ENCODE results near the gene GTPBP4. TPM values are rescaled to one million over a fixed set of nuclear protein-coding genes. Genes with fewer than 3 reads are reported as not detected.

GTPBP4 gene
- total RNA-seq, 1 donor, result 27.1 TPM

DNA sequence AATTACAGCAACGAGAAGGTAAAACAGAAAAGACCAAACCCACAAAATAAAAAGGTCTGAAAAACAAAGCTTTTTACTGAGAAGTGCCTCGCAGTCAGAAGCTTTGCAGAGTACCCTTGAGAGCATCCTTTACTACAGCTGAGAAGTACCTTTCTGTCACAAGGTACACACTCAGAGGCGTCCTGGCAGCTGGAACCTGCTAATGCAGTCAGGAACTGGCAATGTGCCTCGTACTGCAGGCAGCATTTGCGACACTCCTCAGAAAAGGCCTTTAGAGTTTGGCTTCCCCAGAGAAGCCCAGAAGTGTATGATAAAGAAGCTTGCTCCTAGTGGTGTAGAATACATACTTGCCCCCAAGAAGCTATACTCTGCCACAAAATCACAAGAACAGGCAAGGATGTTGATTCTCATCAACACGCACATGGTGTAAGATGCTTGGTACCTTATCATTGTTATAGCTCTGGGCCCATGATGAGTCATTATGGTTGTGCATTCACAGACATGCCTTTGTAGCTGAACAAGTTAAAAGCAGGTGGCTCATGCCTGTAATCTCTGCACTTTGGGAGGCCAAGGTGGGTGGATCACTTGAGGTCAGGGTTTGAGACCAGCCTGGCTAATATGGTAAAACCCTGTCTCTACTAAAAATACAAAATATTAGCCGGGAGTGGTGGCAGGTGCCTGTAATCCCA lies 2.0 kb upstream of the GTPBP4 start:
- no peaks in the 10 kb centered on the region for H3K9me3 ChIP-seq (ENCODE audit: low read depth, low read length)
- no peak for DNase-seq (ENCODE audit: insufficient read length, low spot score, missing footprints)
- peaks cover 36% of the 10 kb centered on the region for H3K4me1 ChIP-seq (ENCODE audit: insufficient read depth, low read length)
- H3K36me3 ChIP-seq (ENCODE audit: insufficient read depth, low read length), result peaks cover 4% of the 10 kb centered on the region
- H3K79me2 ChIP-seq (ENCODE audit: insufficient read depth, low read length), result peaks cover 53% of the 10 kb centered on the region
- H3K4me2 ChIP-seq (ENCODE audit: insufficient read depth, low read length), result no peak overlapping the region
- H4K20me1 ChIP-seq (ENCODE audit: insufficient read depth, low read length), result peaks cover 18% of the 10 kb centered on the region
- H3K4me3 ChIP-seq (ENCODE audit: insufficient read depth, low read length), result no peak overlapping the region
- H3K27me3 ChIP-seq (ENCODE audit: insufficient read depth, low read length), result no peaks in the 10 kb centered on the region
- no peak overlapping the region for H2AFZ ChIP-seq (ENCODE audit: low read length)
- H3K27ac ChIP-seq (ENCODE audit: low read depth, low read length), result peak overlapping the region; percentile 98
- TF ChIP-seq, protein P1, sequence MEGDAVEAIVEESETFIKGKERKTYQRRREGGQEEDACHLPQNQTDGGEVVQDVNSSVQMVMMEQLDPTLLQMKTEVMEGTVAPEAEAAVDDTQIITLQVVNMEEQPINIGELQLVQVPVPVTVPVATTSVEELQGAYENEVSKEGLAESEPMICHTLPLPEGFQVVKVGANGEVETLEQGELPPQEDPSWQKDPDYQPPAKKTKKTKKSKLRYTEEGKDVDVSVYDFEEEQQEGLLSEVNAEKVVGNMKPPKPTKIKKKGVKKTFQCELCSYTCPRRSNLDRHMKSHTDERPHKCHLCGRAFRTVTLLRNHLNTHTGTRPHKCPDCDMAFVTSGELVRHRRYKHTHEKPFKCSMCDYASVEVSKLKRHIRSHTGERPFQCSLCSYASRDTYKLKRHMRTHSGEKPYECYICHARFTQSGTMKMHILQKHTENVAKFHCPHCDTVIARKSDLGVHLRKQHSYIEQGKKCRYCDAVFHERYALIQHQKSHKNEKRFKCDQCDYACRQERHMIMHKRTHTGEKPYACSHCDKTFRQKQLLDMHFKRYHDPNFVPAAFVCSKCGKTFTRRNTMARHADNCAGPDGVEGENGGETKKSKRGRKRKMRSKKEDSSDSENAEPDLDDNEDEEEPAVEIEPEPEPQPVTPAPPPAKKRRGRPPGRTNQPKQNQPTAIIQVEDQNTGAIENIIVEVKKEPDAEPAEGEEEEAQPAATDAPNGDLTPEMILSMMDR (IDR thresholded peaks at IDR 0.05; ENCODE audit: extremely low read depth, low read depth, low read length), result no peak

DNA sequence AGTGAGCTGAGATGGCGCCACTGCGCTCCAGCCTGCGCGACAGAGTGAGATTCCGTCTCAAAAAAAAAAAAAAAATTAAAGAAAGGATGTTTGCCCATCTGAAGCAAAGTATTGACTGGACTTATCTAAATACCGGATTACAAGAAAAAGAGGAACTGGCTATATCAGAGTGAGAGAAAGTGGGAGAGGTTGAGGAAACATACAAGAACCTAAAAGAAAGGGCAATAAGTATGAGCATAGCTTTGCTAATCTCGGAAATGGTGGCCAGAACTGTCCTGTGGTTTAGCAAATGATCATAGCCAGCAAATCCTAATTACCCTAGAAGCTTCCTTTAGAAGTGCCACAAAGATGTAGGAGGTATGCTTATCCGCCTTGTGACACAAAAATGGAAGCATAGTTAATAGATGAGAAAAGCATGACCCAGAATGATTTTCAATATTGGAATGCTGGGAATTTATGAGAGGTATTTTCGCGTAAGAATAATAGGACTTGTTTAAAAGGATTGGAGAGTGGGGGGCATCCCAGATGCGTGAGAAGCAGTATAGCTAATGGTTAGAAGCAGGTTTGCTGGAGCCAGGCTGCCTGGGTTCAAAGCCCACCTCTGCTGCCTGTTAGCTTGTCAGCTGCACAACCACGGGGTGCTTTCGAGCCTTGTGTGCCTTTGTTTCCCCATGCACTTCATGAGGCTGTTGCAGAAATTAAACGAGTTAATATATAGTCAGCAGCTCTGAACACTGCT lies 1.2 kb upstream of the GTPBP4 start:
- H3K4me3 ChIP-seq (ENCODE audit: insufficient read depth, low read length), result peak overlapping the region; percentile 98
- peaks cover 36% of the 10 kb centered on the region for H3K4me1 ChIP-seq (ENCODE audit: insufficient read depth, low read length)
- peak; percentile 92 for DNase-seq (ENCODE audit: insufficient read length, low spot score, missing footprints)
- no peaks in the 10 kb centered on the region for H3K27me3 ChIP-seq (ENCODE audit: insufficient read depth, low read length)
- H3K4me2 ChIP-seq (ENCODE audit: insufficient read depth, low read length), result peak overlapping the region; percentile 84
- H3K79me2 ChIP-seq (ENCODE audit: insufficient read depth, low read length), result peaks cover 58% of the 10 kb centered on the region
- H3K36me3 ChIP-seq (ENCODE audit: insufficient read depth, low read length), result peaks cover 4% of the 10 kb centered on the region
- peaks cover 20% of the 10 kb centered on the region for H4K20me1 ChIP-seq (ENCODE audit: insufficient read depth, low read length)
- H3K9me3 ChIP-seq (ENCODE audit: low read depth, low read length), result no peaks in the 10 kb centered on the region
- H2AFZ ChIP-seq (ENCODE audit: low read length), result peak overlapping the region; percentile 18
- TF ChIP-seq, protein P1 (IDR thresholded peaks at IDR 0.05; ENCODE audit: extremely low read depth, low read depth, low read length), result no peak
- H3K27ac ChIP-seq (ENCODE audit: low read depth, low read length), result peak overlapping the region; percentile 98

DNA sequence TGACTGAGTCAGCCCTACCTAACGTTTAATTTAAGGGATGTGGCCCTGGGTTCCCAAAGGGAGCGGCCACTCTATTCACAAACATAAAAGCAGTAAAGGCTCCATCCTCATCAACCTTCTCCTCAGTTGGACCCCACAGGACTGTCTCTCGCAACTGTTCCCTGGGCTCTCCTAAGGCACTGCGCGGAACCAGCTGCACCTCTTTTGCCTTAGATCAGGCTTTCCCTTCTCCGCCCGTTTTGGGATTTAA lies 689 bp upstream of the GTPBP4 start:
- H2AFZ ChIP-seq (ENCODE audit: low read length), result peak overlapping the region; percentile 18

More for the DNA sequence above, 689 bp upstream of the GTPBP4 start:
- peaks cover 61% of the 10 kb centered on the region for H3K79me2 ChIP-seq (ENCODE audit: insufficient read depth, low read length)
- no peaks in the 10 kb centered on the region for H3K27me3 ChIP-seq (ENCODE audit: insufficient read depth, low read length)
- peak overlapping the region; percentile 98 for H3K27ac ChIP-seq (ENCODE audit: low read depth, low read length)
- no peaks in the 10 kb centered on the region for H3K9me3 ChIP-seq (ENCODE audit: low read depth, low read length)
- H3K36me3 ChIP-seq (ENCODE audit: insufficient read depth, low read length), result peaks cover 7% of the 10 kb centered on the region
- no peak for DNase-seq (ENCODE audit: insufficient read length, low spot score, missing footprints)
- TF ChIP-seq, protein P1 (IDR thresholded peaks at IDR 0.05; ENCODE audit: extremely low read depth, low read depth, low read length), result no peak
- H3K4me1 ChIP-seq (ENCODE audit: insufficient read depth, low read length), result peaks cover 36% of the 10 kb centered on the region
- H3K4me2 ChIP-seq (ENCODE audit: insufficient read depth, low read length), result peak overlapping the region; percentile 84
- peaks cover 20% of the 10 kb centered on the region for H4K20me1 ChIP-seq (ENCODE audit: insufficient read depth, low read length)
- peak overlapping the region; percentile 98 for H3K4me3 ChIP-seq (ENCODE audit: insufficient read depth, low read length)

Measured in osteoblast (primary cell).